GM18511 (cell line): ENCODE measurements around the gene SLC45A1.

Experiments used
- ATAC-seq: cut with Tn5 transposase; IDR thresholded peaks from one replicate; pipeline ENCODE4 v1.9.1; 2021; ENCODE audit warnings: mild to moderate bottlenecking, moderate library complexity; ENCODE audit not compliant: unreplicated experiment

Gene SLC45A1

GRCh38 chr1:8307628-8308027, 10.3 kb upstream of the SLC45A1 start:
- ATAC-seq = no peak

GRCh38 chr1:8311068-8311718, 6.7 kb upstream of the SLC45A1 start:
- ATAC-seq = no peak

GRCh38 chr1:8312235-8313218, 5.4 kb upstream of the SLC45A1 start:
- no peak for ATAC-seq

GRCh38 chr1:8313231-8313630, 4.7 kb upstream of the SLC45A1 start:
- ATAC-seq = no peak

GRCh38 chr1:8314346-8315280, 3.3 kb upstream of the SLC45A1 start:
- no peak for ATAC-seq

GRCh38 chr1:8315573-8316475, 2.1 kb upstream of the SLC45A1 start:
- ATAC-seq = no peak

- no peak for ATAC-seq
Measured at GRCh38 chr1:8318436-8318835, 522 bp downstream of the SLC45A1 start.

GRCh38 chr1:8321612-8322011, 3.7 kb downstream of the SLC45A1 start:
- ATAC-seq = no peak

GRCh38 chr1:8323706-8324105, 5.8 kb downstream of the SLC45A1 start:
- ATAC-seq = no peak

GRCh38 chr1:8324176-8324810, 6.4 kb downstream of the SLC45A1 start:
- ATAC-seq = no peak

GRCh38 chr1:8325771-8326170, 7.9 kb downstream of the SLC45A1 start:
- ATAC-seq = no peak

GRCh38 chr1:8326265-8326664, 8.4 kb downstream of the SLC45A1 start:
- no peak for ATAC-seq

GRCh38 chr1:8328271-8328670, 10.4 kb downstream of the SLC45A1 start:
- ATAC-seq = no peak

- ATAC-seq = no peak
Measured at GRCh38 chr1:8329439-8329838, 11.5 kb downstream of the SLC45A1 start.

- no peak for ATAC-seq
Measured at GRCh38 chr1:8329858-8330257, 11.9 kb downstream of the SLC45A1 start.

- no peak for ATAC-seq
Measured at GRCh38 chr1:8330271-8331125, 12.6 kb downstream of the SLC45A1 start.

GRCh38 chr1:8332806-8333205, 14.9 kb downstream of the SLC45A1 start:
- ATAC-seq = no peak

GRCh38 chr1:8333246-8333987, 15.5 kb downstream of the SLC45A1 start:
- ATAC-seq = no peak
